GM23338 (cell line): Measurements from ENCODE around the gene SLTM. TPM values are rescaled to one million over a fixed set of nuclear protein-coding genes. Genes with fewer than 3 reads are reported as not detected.

Experiments used
- ATAC-seq: fragments of 200-7000 bp; cut with Tn5 transposase; 3 replicates; pipeline ENCODE4 v1.9.1; 2020
- DNase-seq: peaks from one replicate; pipeline ENCODE4 v3.0.0-alpha.2; 2015; ENCODE audit warnings: low spot score
- H2AFZ ChIP-seq: fragments of 200-600 bp; sonication (generic); 2 replicates; pipeline ENCODE4 v1.8.0; 2016; ENCODE audit warnings: antibody characterized with exemption, mild to moderate bottlenecking, moderate library complexity
- H3F3A ChIP-seq: fragments of 200-600 bp; sonication (generic); replicated peaks from 2 replicates; pipeline ENCODE4 v1.8.0; 2017; ENCODE audit warnings: antibody characterized with exemption, mixed run types, low read depth
- H3K27ac ChIP-seq: fragments of 200-600 bp; sonication (generic); 2 replicates; pipeline ENCODE4 v1.6.1; 2016; ENCODE audit warnings: low read depth
- H3K27me3 ChIP-seq: fragments of 200-600 bp; sonication (generic); 2 replicates; pipeline ENCODE4 v1.8.0; 2016; ENCODE audit warnings: mild to moderate bottlenecking, mixed run types, moderate library complexity; ENCODE audit not compliant: insufficient read depth
- H3K36me3 ChIP-seq: fragments of 200-600 bp; sonication (generic); 2 replicates; pipeline ENCODE4 v1.8.0; 2016; ENCODE audit warnings: mild to moderate bottlenecking; ENCODE audit not compliant: insufficient read depth
- H3K4me1 ChIP-seq: fragments of 200-600 bp; sonication (generic); 2 replicates; pipeline ENCODE4 v1.8.0; 2016; ENCODE audit warnings: mild to moderate bottlenecking, moderate library complexity; ENCODE audit not compliant: insufficient read depth
- H3K4me2 ChIP-seq: fragments of 200-600 bp; sonication (generic); 2 replicates; pipeline ENCODE4 v1.7.1; 2017; ENCODE audit warnings: mixed run types
- H3K4me3 ChIP-seq: fragments of 200-600 bp; sonication (generic); 2 replicates; pipeline ENCODE4 v1.6.1; 2016; ENCODE audit warnings: mixed run types
- H3K79me2 ChIP-seq: fragments of 200-600 bp; sonication (generic); replicated peaks from 2 replicates; pipeline ENCODE4 v1.8.0; 2017; ENCODE audit warnings: mild to moderate bottlenecking; ENCODE audit not compliant: insufficient read depth
- H3K9me2 ChIP-seq: fragments of 200-600 bp; sonication (generic); 2 replicates; pipeline ENCODE4 v1.8.0; 2017; ENCODE audit not compliant: insufficient read depth
- H4K20me1 ChIP-seq: fragments of 200-600 bp; sonication (generic); replicated peaks from 2 replicates; pipeline ENCODE4 v1.8.0; 2017; ENCODE audit warnings: mild to moderate bottlenecking; ENCODE audit not compliant: insufficient read depth
- H3K27ac Mint-ChIP-seq: 2 replicates; pipeline ENCODE4 v1.8.0; 2020; ENCODE audit warnings: inconsistent platforms, mild to moderate bottlenecking, moderate library complexity, mixed read lengths
- H3K27me3 Mint-ChIP-seq: 3 replicates; pipeline ENCODE4 v1.8.0; 2022; ENCODE audit warnings: low read depth, mild to moderate bottlenecking, moderate library complexity, mixed read lengths, inconsistent platforms; ENCODE audit not compliant: insufficient read depth, poor library complexity
- H3K36me3 Mint-ChIP-seq: 3 replicates; pipeline ENCODE4 v1.8.0; 2021; ENCODE audit warnings: low read depth, mild to moderate bottlenecking, inconsistent platforms, moderate library complexity, mixed read lengths
- H3K4me1 Mint-ChIP-seq: 3 replicates; pipeline ENCODE4 v1.8.0; 2020; ENCODE audit warnings: mild to moderate bottlenecking, inconsistent platforms, mixed read lengths
- H3K4me3 Mint-ChIP-seq: 3 replicates; pipeline ENCODE4 v1.8.0; 2021; ENCODE audit warnings: moderate library complexity, mild to moderate bottlenecking, inconsistent platforms, mixed read lengths
- H3K9me3 Mint-ChIP-seq: 3 replicates; pipeline ENCODE4 v1.8.0; 2020; ENCODE audit warnings: moderate library complexity, mild to moderate bottlenecking, inconsistent platforms, mixed read lengths
- EZH2 ChIP-seq: fragments of 200-600 bp; sonication (generic); IDR thresholded peaks from one replicate; pipeline ENCODE4 v1.8.0; 2017; ENCODE audit warnings: antibody characterized with exemption, mild to moderate bottlenecking, low read depth; ENCODE audit not compliant: unreplicated experiment
- EZH2phosphoT487 ChIP-seq: fragments of 200-600 bp; sonication (generic); IDR thresholded peaks from one replicate; pipeline ENCODE4 v1.8.1; 2018; ENCODE audit warnings: antibody characterized with exemption; ENCODE audit not compliant: unreplicated experiment
- NANOG ChIP-seq: IDR thresholded peaks from 2 replicates; pipeline ENCODE4 v1.6.1; 2016; ENCODE audit warnings: antibody characterized with exemption, borderline replicate concordance
- POLR2AphosphoS5 ChIP-seq: IDR thresholded peaks from 2 replicates; pipeline ENCODE4 v1.6.1; 2016; ENCODE audit warnings: antibody characterized with exemption, low read depth
- REST ChIP-seq: IDR thresholded peaks from one replicate; pipeline ENCODE4 v1.6.1; 2018; ENCODE audit warnings: antibody characterized with exemption; ENCODE audit not compliant: unreplicated experiment
- ZNF114 ChIP-seq: fragments of 250-450 bp; sonication (Bioruptor Pico); IDR thresholded peaks from 2 replicates; pipeline ENCODE4 v1.5.0; 2020; ENCODE audit warnings: mild to moderate bottlenecking, moderate library complexity
- ZNF331 ChIP-seq: fragments of 250-450 bp; sonication (Bioruptor Pico); IDR thresholded peaks from 2 replicates; pipeline ENCODE4 v1.5.0; 2020; ENCODE audit warnings: low read depth, mild to moderate bottlenecking, moderate library complexity
- polyA plus RNA-seq: library from polyadenylated mRNA; unstranded; fragments of >200 nt; fragmentation: Nextera tagmentation; extraction: Ambion mirVana; gene quantifications from 2 replicates; pipeline ENCODE4 v1.2.1, GENCODE V29; 2016
- total RNA-seq: library from RNA; depleted of rRNA; stranded (reverse); fragments of >200 nt; shearing (Covaris generic); gene quantifications from 2 replicates; pipeline ENCODE4 v1.2.3, GENCODE V29; 2014
- TF ChIP-seq, protein P1 (sequence below): fragments of 250-450 bp; sonication (Bioruptor Pico); IDR thresholded peaks from 2 replicates; pipeline ENCODE4 v1.5.0; 2020; ENCODE audit warnings: mild to moderate bottlenecking, moderate library complexity

SLTM gene
- total and polyA plus RNA-seq, 2 experiments from 2014 or later = 210 to 476 TPM

GRCh38 chr15:58934114-58934447, 602 bp upstream of the SLTM start:
- Histone ChIP-seq H3K4me1 (peaks cover 20% of the 10 kb centered on the region), H3K36me3 (peaks cover 1% of the 10 kb centered on the region; the same call in 1 of the 2 replicates), H4K20me1 (no peaks in the 10 kb centered on the region), H2AFZ (peak overlapping the region; percentile 34; the same call in 1 of the 2 replicates), H3F3A (peaks cover 6% of the 10 kb centered on the region; the same call in 1 of the 2 replicates), H3K4me3 (peak overlapping the region; percentile 74), H3K79me2 (peaks cover 40% of the 10 kb centered on the region), H3K9me2 (no peaks in the 10 kb centered on the region), H3K27me3 (no peaks in the 10 kb centered on the region), H3K4me2 (peak overlapping the region; percentile 84), H3K27ac (peak overlapping the region; percentile 95)
- peak; percentile 13 for ATAC-seq
- H3K27ac Mint-ChIP-seq = peak overlapping the region; percentile 99
- no peaks in the 10 kb centered on the region; the same call in 1 of the 3 replicates for H3K9me3 Mint-ChIP-seq
- H3K4me1 Mint-ChIP-seq = peaks cover 17% of the 10 kb centered on the region; the same call in 2 of the 3 replicates
- TF ChIP-seq REST (no peak), EZH2 (no peak), ZNF114 (no peak), EZH2phosphoT487 (no peak), POLR2AphosphoS5 (no peak)
- DNase-seq = no peak
- peak overlapping the region; percentile 94 for H3K4me3 Mint-ChIP-seq
- peaks cover 31% of the 10 kb centered on the region for H3K36me3 Mint-ChIP-seq
- peaks cover 14% of the 10 kb centered on the region for H3K27me3 Mint-ChIP-seq

DNA sequence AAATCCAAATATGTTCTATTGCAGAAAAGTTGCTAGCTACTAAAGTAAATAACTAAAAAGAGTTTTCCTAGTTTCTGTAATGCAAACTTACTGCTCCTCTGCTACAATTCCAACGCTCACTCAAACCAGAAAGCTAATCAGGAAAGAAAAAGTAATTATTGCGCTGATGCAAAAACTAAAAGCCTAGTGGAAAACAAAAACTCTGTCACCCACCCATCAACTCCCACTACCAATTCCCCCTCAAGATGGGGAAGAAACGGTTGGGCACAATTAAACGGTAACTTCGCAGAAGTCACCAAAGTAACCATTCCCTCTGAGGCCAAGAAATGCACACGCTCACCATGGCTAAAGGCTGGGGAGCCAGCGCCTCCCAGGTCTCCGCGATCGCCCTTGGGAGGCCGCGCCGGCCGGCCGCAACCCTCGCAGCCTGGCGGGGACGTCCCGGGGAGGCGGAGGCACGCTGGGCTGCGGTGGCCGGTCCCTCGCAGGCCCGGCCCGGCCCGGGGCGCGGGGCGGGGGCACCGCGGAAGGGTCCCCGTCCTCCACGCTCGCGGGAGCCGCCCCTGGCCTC, 684 bp downstream of the SLTM start:
- peaks cover 6% of the 10 kb centered on the region; the same call in 1 of the 2 replicates for H3F3A ChIP-seq
- H3K4me2 ChIP-seq = peak overlapping the region; percentile 76
- peaks cover 33% of the 10 kb centered on the region for H3K4me1 ChIP-seq
- H3K79me2 ChIP-seq = peaks cover 53% of the 10 kb centered on the region
- H3K36me3 ChIP-seq = peaks cover 6% of the 10 kb centered on the region; the same call in 1 of the 2 replicates
- peak overlapping the region; percentile 74 for H3K4me3 ChIP-seq
- Mint-ChIP-seq H3K4me3 (peak overlapping the region; percentile 98), H3K9me3 (no peaks in the 10 kb centered on the region; the same call in 2 of the 3 replicates), H3K27me3 (peaks cover 12% of the 10 kb centered on the region), H3K36me3 (peaks cover 43% of the 10 kb centered on the region), H3K4me1 (peaks cover 24% of the 10 kb centered on the region; the same call in 2 of the 3 replicates), H3K27ac (peak overlapping the region; percentile 99)
- peak overlapping the region; percentile 95 for H3K27ac ChIP-seq
- no peaks in the 10 kb centered on the region for H4K20me1 ChIP-seq
- peak; percentile 42 for DNase-seq
- H2AFZ ChIP-seq = no peak overlapping the region
- no peaks in the 10 kb centered on the region for H3K27me3 ChIP-seq
- peak; percentile 16 for ATAC-seq
- H3K9me2 ChIP-seq = no peaks in the 10 kb centered on the region
- TF ChIP-seq, protein P1, sequence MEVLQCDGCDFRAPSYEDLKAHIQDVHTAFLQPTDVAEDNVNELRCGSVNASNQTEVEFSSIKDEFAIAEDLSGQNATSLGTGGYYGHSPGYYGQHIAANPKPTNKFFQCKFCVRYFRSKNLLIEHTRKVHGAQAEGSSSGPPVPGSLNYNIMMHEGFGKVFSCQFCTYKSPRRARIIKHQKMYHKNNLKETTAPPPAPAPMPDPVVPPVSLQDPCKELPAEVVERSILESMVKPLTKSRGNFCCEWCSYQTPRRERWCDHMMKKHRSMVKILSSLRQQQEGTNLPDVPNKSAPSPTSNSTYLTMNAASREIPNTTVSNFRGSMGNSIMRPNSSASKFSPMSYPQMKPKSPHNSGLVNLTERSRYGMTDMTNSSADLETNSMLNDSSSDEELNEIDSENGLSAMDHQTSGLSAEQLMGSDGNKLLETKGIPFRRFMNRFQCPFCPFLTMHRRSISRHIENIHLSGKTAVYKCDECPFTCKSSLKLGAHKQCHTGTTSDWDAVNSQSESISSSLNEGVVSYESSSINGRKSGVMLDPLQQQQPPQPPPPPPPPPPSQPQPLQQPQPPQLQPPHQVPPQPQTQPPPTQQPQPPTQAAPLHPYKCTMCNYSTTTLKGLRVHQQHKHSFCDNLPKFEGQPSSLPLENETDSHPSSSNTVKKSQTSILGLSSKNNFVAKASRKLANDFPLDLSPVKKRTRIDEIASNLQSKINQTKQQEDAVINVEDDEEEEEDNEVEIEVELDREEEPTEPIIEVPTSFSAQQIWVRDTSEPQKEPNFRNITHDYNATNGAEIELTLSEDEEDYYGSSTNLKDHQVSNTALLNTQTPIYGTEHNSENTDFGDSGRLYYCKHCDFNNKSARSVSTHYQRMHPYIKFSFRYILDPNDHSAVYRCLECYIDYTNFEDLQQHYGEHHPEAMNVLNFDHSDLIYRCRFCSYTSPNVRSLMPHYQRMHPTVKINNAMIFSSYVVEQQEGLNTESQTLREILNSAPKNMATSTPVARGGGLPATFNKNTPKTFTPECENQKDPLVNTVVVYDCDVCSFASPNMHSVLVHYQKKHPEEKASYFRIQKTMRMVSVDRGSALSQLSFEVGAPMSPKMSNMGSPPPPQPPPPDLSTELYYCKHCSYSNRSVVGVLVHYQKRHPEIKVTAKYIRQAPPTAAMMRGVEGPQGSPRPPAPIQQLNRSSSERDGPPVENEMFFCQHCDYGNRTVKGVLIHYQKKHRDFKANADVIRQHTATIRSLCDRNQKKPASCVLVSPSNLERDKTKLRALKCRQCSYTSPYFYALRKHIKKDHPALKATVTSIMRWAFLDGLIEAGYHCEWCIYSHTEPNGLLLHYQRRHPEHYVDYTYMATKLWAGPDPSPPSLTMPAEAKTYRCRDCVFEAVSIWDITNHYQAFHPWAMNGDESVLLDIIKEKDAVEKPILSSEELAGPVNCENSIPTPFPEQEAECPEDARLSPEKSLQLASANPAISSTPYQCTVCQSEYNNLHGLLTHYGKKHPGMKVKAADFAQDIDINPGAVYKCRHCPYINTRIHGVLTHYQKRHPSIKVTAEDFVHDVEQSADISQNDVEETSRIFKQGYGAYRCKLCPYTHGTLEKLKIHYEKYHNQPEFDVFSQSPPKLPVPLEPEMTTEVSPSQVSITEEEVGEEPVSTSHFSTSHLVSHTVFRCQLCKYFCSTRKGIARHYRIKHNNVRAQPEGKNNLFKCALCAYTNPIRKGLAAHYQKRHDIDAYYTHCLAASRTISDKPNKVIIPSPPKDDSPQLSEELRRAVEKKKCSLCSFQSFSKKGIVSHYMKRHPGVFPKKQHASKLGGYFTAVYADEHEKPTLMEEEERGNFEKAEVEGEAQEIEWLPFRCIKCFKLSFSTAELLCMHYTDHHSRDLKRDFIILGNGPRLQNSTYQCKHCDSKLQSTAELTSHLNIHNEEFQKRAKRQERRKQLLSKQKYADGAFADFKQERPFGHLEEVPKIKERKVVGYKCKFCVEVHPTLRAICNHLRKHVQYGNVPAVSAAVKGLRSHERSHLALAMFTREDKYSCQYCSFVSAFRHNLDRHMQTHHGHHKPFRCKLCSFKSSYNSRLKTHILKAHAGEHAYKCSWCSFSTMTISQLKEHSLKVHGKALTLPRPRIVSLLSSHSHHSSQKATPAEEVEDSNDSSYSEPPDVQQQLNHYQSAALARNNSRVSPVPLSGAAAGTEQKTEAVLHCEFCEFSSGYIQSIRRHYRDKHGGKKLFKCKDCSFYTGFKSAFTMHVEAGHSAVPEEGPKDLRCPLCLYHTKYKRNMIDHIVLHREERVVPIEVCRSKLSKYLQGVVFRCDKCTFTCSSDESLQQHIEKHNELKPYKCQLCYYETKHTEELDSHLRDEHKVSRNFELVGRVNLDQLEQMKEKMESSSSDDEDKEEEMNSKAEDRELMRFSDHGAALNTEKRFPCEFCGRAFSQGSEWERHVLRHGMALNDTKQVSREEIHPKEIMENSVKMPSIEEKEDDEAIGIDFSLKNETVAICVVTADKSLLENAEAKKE = no peak
- TF ChIP-seq EZH2phosphoT487 (no peak), ZNF114 (no peak), ZNF331 (no peak), NANOG (no peak), EZH2 (no peak)
